GM12878 (cell line): Measurements from ENCODE around the gene DIABLO. TPM values are rescaled to one million over a fixed set of nuclear protein-coding genes. Genes with fewer than 3 reads are reported as not detected.
"Not testable (repeated sequence)": the region's sequence is repeated elsewhere in the genome, so short reads cannot be mapped to it uniquely, and the experiment has no call there.

Experiments used
- ATAC-seq: fragments of 200-7000 bp; cut with Tn5 transposase; 3 replicates; pipeline ENCODE4 v1.9.1; 2020; ENCODE audit warnings: mild to moderate bottlenecking, moderate library complexity
- BruUV-seq: library from RNA; stranded (reverse); fragments of 400-500 nt; replicated peaks from 2 replicates; lab custom pipeline; 2021; lab: Mats Ljungman, UMichigan
- CTCF ChIA-PET: fragments of 300-600 bp; sonication (Branson Sonifier 250); formaldehyde crosslinking; extraction: SDS; loops from one replicate; lab custom pipeline; 2021; ENCODE audit warnings: inconsistent platforms; lab: Yijun Ruan, JAX
- POLR2A ChIA-PET: fragments of 350-600 bp; formaldehyde crosslinking; extraction: SDS; loops from one replicate; lab custom pipeline; 2021; ENCODE audit warnings: inconsistent platforms; lab: Charles Lee
- RAD21 ChIA-PET: fragments of 300-600 bp; sonication (Branson Sonifier 250); formaldehyde crosslinking; loops from one replicate; lab custom pipeline; 2023; ENCODE audit warnings: antibody characterized with exemption; ENCODE audit not compliant: unreplicated experiment; lab: Charles Lee
- SMC1A ChIA-PET: fragments of 300-600 bp; sonication (Branson Sonifier 250); formaldehyde crosslinking; loops from one replicate; lab custom pipeline; 2023; ENCODE audit not compliant: unreplicated experiment, uncharacterized antibody; lab: Charles Lee
- DNase-seq: peaks from one replicate; pipeline ENCODE4 v3.0.0-alpha.2; 2011; ENCODE audit warnings: low read depth, low spot score
- FAIRE-seq: peaks from 3 replicates; lab custom pipeline; 2011; peaks lifted over from hg19 to GRCh38; lab: Jason Lieb, UNC
- H2AFZ ChIP-seq: 2 replicates; pipeline ENCODE4 v1.6.0; 2011; ENCODE audit warnings: low read depth, low read length, control low read depth; ENCODE audit not compliant: control insufficient read depth
- H3K27ac ChIP-seq: 2 replicates; pipeline ENCODE4 v1.5.1; 2011; ENCODE audit warnings: control low read depth; ENCODE audit not compliant: control insufficient read depth, insufficient read depth
- H3K27me3 ChIP-seq, 2 experiments: replicated peaks in 1 of 2; 2 replicates each; pipeline versions ENCODE4 v1.6.0 to v1.6.1; 2011; ENCODE audit warnings: low read length in 1 of 2; ENCODE audit not compliant: control insufficient read depth in 2 of 2, insufficient read depth in 2 of 2
- H3K36me3 ChIP-seq, 2 experiments: 2 replicates each; pipeline ENCODE4 v1.5.1; 2011; ENCODE audit warnings: low read length in 1 of 2; ENCODE audit not compliant: control insufficient read depth in 2 of 2, insufficient read depth in 2 of 2
- H3K4me1 ChIP-seq: 2 replicates; pipeline ENCODE4 v1.6.1; 2011; ENCODE audit warnings: mild to moderate bottlenecking, low read length, moderate library complexity, mixed read lengths; ENCODE audit not compliant: control insufficient read depth, insufficient read depth
- H3K4me2 ChIP-seq: 2 replicates; pipeline ENCODE4 v1.6.0; 2011; ENCODE audit warnings: control low read depth; ENCODE audit not compliant: control insufficient read depth, insufficient read depth
- H3K4me3 ChIP-seq: fragments of 200-600 bp; sonication (generic); 2 replicates; pipeline ENCODE4 v1.5.1; 2016
- H3K79me2 ChIP-seq: 2 replicates; pipeline ENCODE4 v1.6.0; 2011; ENCODE audit warnings: low read length; ENCODE audit not compliant: control insufficient read depth, insufficient read depth
- H3K9ac ChIP-seq: 2 replicates; pipeline ENCODE4 v1.8.0; 2011; ENCODE audit warnings: low read length, control low read depth, mixed read lengths; ENCODE audit not compliant: control insufficient read depth, insufficient read depth
- H3K9me3 ChIP-seq: replicated peaks from 3 replicates; pipeline ENCODE4 v1.5.1; 2011; ENCODE audit warnings: mild to moderate bottlenecking, low read length; ENCODE audit not compliant: control insufficient read depth, insufficient read depth
- H4K20me1 ChIP-seq: 2 replicates; pipeline ENCODE4 v1.6.0; 2011; ENCODE audit not compliant: control insufficient read depth, insufficient read depth
- NFYB ChIP-seq: IDR thresholded peaks from 2 replicates; pipeline ENCODE4 v1.6.1; 2011; ENCODE audit warnings: low read depth, mild to moderate bottlenecking, low read length, improper control_type of control experiment, moderate library complexity; ENCODE audit not compliant: insufficient read depth
- NR2C1 ChIP-seq: fragments of 450-650 bp; IDR thresholded peaks from 2 replicates; pipeline ENCODE4 v1.6.1; 2017; ENCODE audit warnings: antibody characterized with exemption, mild to moderate bottlenecking, moderate library complexity
- RELA ChIP-seq: fragments of 450-650 bp; IDR thresholded peaks from 2 replicates; pipeline ENCODE4 v1.8.0; 2014; ENCODE audit warnings: borderline replicate concordance; ENCODE audit not compliant: partially characterized antibody
- SMARCA5 ChIP-seq: fragments of 450-650 bp; IDR thresholded peaks from 2 replicates; pipeline ENCODE4 v1.6.1; 2017; ENCODE audit warnings: mild to moderate bottlenecking
- SREBF1 ChIP-seq: IDR thresholded peaks from 2 replicates; pipeline ENCODE4 v1.6.1; 2012; ENCODE audit warnings: mild to moderate bottlenecking, low read length
- STAT3 ChIP-seq: IDR thresholded peaks from 2 replicates; pipeline ENCODE4 v1.6.1; 2011; ENCODE audit warnings: low read depth, low read length, improper control_type of control experiment
- WGBS: methylation state at CpG from one replicate; pipeline ENCODE4 v1.1.6; 2016; ENCODE audit warnings: low lambda C conversion rate; ENCODE audit not compliant: insufficient replicate concordance, insufficient coverage; ENCODE audit errors: missing lambda C conversion rate; 5-methylcytosine and 5-hydroxymethylcytosine counted together
- in situ Hi-C: fragments of 300-500 bp; cut with MboI; formaldehyde crosslinking; loops from 9 replicates; pipeline ENCODE4 v1.14.3; 2018; ENCODE audit warnings: mixed read lengths
- intact Hi-C: fragments of 100-400 bp; cut with micrococcal nuclease; formaldehyde crosslinking; loops from one replicate; pipeline ENCODE4 v1.14.2; 2022; ENCODE audit not compliant: unreplicated experiment
- polyA plus RNA-seq, 11 experiments: library from polyadenylated mRNA; depleted of rRNA in 4 of 11; unstranded in 6 of 11; stranded (reverse) in 5 of 11; fragments of >200 nt; fragmentation: Nextera tagmentation in 4 of 11; fragmentation: Illumina TruSeq in 1 of 11; extraction: Ambion mirVana in 4 of 11; extraction: Trizol in 1 of 11; gene quantifications; 1 replicate in 1 of 11; 2 replicates in 10 of 11; pipeline versions ENCODE4 v1.2.1 to v1.2.3, GENCODE V29; 2011 to 2016; ENCODE audit warnings: inconsistent platforms in 2 of 11, missing spikeins in 2 of 11, low read depth in 1 of 11
- total RNA-seq, 4 experiments: library from RNA; depleted of rRNA in 3 of 4; stranded (reverse); fragments of >200 nt in 3 of 4; fragmentation: Illumina TruSeq in 1 of 4; extraction: Trizol in 1 of 4; gene quantifications; 2 replicates each; pipeline versions ENCODE4 v1.2.1 to v1.2.3, GENCODE V29; 2013 to 2021
- TF ChIP-seq, protein P1 (sequence below): fragments of 150-350 bp; IDR thresholded peaks from 2 replicates; pipeline ENCODE4 v1.6.1; 2016; ENCODE audit warnings: low read depth, low read length

The DIABLO gene
- total and polyA plus RNA-seq, 10 of the 15 experiments (the other 5 are each of a cell fraction or from before 2014, with no cell fraction given) = 18.3 to 69.9 (median 46.2) TPM

DNA sequence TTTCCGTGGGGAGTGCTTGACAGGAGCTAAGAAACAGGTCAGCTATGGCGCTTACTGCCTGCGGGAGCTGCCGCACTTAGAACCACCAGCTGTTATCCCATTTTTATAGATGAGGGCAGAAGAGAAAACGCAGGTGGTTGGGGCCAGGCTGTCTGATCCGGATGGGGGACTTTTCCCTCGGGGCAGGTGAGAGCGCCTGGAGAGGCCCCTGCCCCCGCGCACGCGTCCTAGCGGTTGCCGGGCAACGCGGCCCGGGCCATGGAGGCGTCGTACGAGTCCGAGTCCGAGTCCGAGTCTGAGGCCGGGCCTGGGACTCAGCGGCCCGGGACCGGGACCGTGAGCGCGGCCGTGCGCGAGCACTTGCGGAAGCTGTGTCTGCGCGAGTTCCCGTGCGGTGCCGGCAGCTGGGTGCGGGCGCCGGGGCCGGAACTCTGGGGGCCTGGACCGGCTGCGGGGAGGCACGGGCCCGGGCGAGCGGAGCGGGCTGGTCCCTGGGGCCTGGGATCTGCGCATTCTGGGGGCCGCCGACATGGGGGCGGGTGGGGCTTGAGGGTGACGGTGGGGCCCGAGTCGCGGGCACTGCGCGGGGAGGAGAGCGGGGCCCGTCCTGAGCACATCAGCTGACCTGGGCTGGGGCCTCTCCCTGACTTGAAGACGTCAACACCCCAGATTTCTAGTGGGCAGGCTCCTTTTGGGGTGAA, 42.8 kb downstream of the DIABLO start, which contains the start of gene LRRC43 (continued):
- TF ChIP-seq NFYB (no peak), RELA (no peak), SMARCA5 (no peak), SREBF1 (no peak), NR2C1 (no peak), STAT3 (no peak)
- TF ChIP-seq, protein P1, sequence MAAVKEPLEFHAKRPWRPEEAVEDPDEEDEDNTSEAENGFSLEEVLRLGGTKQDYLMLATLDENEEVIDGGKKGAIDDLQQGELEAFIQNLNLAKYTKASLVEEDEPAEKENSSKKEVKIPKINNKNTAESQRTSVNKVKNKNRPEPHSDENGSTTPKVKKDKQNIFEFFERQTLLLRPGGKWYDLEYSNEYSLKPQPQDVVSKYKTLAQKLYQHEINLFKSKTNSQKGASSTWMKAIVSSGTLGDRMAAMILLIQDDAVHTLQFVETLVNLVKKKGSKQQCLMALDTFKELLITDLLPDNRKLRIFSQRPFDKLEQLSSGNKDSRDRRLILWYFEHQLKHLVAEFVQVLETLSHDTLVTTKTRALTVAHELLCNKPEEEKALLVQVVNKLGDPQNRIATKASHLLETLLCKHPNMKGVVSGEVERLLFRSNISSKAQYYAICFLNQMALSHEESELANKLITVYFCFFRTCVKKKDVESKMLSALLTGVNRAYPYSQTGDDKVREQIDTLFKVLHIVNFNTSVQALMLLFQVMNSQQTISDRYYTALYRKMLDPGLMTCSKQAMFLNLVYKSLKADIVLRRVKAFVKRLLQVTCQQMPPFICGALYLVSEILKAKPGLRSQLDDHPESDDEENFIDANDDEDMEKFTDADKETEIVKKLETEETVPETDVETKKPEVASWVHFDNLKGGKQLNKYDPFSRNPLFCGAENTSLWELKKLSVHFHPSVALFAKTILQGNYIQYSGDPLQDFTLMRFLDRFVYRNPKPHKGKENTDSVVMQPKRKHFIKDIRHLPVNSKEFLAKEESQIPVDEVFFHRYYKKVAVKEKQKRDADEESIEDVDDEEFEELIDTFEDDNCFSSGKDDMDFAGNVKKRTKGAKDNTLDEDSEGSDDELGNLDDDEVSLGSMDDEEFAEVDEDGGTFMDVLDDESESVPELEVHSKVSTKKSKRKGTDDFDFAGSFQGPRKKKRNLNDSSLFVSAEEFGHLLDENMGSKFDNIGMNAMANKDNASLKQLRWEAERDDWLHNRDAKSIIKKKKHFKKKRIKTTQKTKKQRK = no peak
- TF ChIP-seq, all 136 proteins: peak for 3

- H3K27me3 ChIP-seq, BruUV-seq, H3K9ac ChIP-seq, H3K27ac ChIP-seq, H3K4me3 ChIP-seq, H2AFZ ChIP-seq, intact Hi-C loops, H3K4me1 ChIP-seq, in situ Hi-C loops, H3K9me3 ChIP-seq, ATAC-seq, FAIRE-seq, H3K79me2 ChIP-seq, H3K36me3 ChIP-seq, H3K4me2 ChIP-seq, DNase-seq, H4K20me1 ChIP-seq, CTCF ChIA-PET, RAD21 ChIA-PET: not testable (repeated sequence)
- ChIA-PET POLR2A (interaction anchor here (0.5 kb wide), 1 partner anchor 20 kb away, joined by 4 read pairs; no protein-coding TSS in a partner anchor), SMC1A (interaction anchor here (1.2 kb wide), 1 partner anchor 9 kb away, joined by 3 read pairs; no protein-coding TSS in a partner anchor)
- 48% methylated on average over 4 of the region's 4 CpGs for WGBS
Observed at GRCh38 chr12:122176473-122176872, 49.4 kb downstream of the DIABLO start.
